Suppressor macrophage treated with lipopolysaccharide for 1 hour (primary cell): Measurements from ENCODE around the gene NPIPA1.
"Not testable (repeated sequence)": the region's sequence is repeated elsewhere in the genome, so short reads cannot be mapped to it uniquely, and the experiment has no call there.

Experiments used
- DNase-seq, 3 donors: peaks; one replicate each; pipeline ENCODE4 v3.0.0-alpha.2; 2020 to 2022

The NPIPA1 gene

DNA sequence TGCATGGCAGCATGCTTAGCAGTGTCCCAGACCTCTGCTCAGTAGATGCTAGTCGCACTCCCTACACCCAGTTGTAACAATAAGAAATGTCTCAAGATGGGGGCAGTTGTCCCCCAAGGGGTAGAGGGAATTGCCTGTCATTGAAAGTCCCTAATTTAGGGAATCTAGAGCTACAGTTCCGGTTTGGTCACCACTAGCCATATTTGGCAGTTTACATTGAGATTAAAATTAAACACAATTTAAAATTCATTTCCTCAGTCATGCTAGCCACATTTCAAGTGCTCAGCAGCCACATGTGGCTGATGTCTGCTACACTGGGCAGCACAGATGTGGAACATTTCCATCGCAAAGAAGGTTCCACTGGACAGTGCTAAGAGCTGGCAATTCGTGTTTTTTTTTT is 41.7 kb downstream of the NPIPA1 start:
- not testable (repeated sequence) for DNase-seq

- DNase-seq: not testable (repeated sequence)
Measured at GRCh38 chr16:14981234-14981633, 44.0 kb downstream of the NPIPA1 start.

DNA sequence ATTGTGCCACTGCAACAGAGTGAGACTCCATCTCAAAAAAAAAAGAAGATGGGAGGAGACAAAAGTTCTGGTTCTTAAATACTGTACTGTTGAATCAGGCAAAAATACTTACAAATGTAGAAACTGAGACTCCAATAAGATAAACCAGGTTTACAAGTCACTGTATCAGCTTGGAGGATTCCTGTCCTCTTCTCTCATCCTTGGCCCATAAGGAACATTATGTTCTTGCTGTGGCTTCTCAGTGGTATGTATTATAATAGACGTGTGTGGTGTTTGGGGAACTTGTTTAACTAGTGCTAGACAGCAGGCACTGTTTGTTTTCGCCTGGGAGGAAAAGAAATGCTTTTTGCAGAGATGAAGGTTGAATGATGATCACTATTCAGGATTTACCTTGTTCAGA is 45.3 kb downstream of the NPIPA1 start:
- not testable (repeated sequence) for DNase-seq

GRCh38 chr16:14988092-14988491 is 50.8 kb downstream of the NPIPA1 start:
- DNase-seq: not testable (repeated sequence)

- DNase-seq: not testable (repeated sequence)
Measured at GRCh38 chr16:14988661-14989191, 51.5 kb downstream of the NPIPA1 start.

DNA sequence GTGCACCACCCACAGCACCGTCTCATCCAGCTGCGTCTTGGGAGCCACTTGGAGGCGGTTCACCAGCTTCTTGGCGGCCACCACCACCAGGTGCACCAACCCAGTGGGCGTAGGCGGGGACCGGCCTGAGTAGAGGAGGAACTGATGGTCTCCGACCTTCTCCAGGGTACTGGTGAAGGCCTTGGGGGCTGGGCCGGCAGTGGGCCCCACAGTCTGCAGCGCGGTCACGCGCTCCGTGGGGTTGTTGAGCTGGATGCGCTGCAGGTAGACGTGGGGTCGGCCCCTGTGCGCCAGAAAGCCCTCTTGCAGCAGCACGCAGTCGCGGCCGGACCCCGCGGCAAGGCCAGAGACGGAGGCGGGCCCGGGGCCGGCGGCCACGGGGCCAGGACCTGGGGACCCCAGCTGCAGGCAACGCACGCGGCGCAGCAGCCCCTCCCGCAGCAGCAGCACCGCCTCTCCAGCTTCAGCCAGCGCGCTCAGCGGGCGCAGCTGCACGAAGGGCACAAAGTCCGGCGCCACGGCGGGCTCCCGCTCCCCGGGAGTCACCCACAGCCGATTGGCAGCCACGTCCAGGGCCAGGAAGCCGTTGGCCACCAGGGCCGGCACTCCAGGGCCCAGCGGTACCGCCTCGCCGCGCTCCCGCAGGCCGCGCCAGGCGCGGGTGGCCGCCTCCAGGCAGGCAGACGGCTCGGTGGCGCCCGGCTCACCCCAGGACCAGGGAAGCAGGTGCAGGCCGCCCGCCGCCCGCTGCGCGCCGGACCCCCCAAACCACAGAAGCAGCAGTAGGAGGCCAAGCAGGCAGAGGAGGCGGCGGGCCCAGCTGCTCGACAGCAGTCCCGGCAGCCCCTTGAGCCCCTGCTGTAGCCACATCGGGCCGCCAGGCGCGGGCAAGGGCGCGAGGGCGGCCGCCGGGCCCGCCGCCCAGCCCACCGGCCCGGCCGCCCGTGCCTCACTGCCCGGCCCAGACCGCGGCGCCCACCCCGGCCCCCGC is 52.3 kb downstream of the NPIPA1 start:
- peak in 1 of 3 donors; percentile 7 for DNase-seq

- not testable (repeated sequence) for DNase-seq
Measured at GRCh38 chr16:14993277-14994151, 56.3 kb downstream of the NPIPA1 start.

GRCh38 chr16:14996702-14997101 is 59.5 kb downstream of the NPIPA1 start:
- DNase-seq: not testable (repeated sequence)

DNA sequence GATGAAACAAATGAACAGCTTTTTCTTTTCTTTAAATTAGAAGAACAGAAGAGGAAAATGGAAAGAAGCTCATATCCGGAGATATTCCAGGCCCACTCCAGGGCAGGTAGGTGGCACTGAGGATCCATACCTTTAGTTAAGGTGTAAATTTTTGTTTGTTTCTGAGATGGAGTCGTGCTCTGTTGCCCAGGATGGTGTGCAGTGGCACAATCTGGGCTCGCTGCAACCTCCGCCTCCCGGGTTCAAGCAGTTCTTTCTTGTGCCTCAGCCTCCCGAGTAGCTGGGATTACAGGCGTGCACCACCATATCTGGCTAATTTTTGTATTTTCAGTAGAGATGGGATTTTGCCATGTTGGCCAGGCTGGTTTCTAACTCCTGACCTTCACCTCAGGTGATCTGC is 61.1 kb downstream of the NPIPA1 start:
- DNase-seq: not testable (repeated sequence)

GRCh38 chr16:14999845-15000244 is 62.6 kb downstream of the NPIPA1 start:
- DNase-seq: not testable (repeated sequence)
